GM23338 (cell line): ENCODE data around the gene GRID1. TPM values are rescaled to one million over a fixed set of nuclear protein-coding genes. Genes with fewer than 3 reads are reported as not detected.

ENCODE experiments used
- ATAC-seq: fragments of 200-7000 bp; cut with Tn5 transposase; 3 replicates; pipeline ENCODE4 v1.9.1; 2020
- DNase-seq: peaks from one replicate; pipeline ENCODE4 v3.0.0-alpha.2; 2015; ENCODE audit warnings: low spot score
- H2AFZ ChIP-seq: fragments of 200-600 bp; sonication (generic); 2 replicates; pipeline ENCODE4 v1.8.0; 2016; ENCODE audit warnings: antibody characterized with exemption, mild to moderate bottlenecking, moderate library complexity
- H3F3A ChIP-seq: fragments of 200-600 bp; sonication (generic); replicated peaks from 2 replicates; pipeline ENCODE4 v1.8.0; 2017; ENCODE audit warnings: antibody characterized with exemption, mixed run types, low read depth
- H3K27ac ChIP-seq: fragments of 200-600 bp; sonication (generic); 2 replicates; pipeline ENCODE4 v1.6.1; 2016; ENCODE audit warnings: low read depth
- H3K27me3 ChIP-seq: fragments of 200-600 bp; sonication (generic); 2 replicates; pipeline ENCODE4 v1.8.0; 2016; ENCODE audit warnings: mild to moderate bottlenecking, mixed run types, moderate library complexity; ENCODE audit not compliant: insufficient read depth
- H3K36me3 ChIP-seq: fragments of 200-600 bp; sonication (generic); 2 replicates; pipeline ENCODE4 v1.8.0; 2016; ENCODE audit warnings: mild to moderate bottlenecking; ENCODE audit not compliant: insufficient read depth
- H3K4me1 ChIP-seq: fragments of 200-600 bp; sonication (generic); 2 replicates; pipeline ENCODE4 v1.8.0; 2016; ENCODE audit warnings: mild to moderate bottlenecking, moderate library complexity; ENCODE audit not compliant: insufficient read depth
- H3K4me2 ChIP-seq: fragments of 200-600 bp; sonication (generic); 2 replicates; pipeline ENCODE4 v1.7.1; 2017; ENCODE audit warnings: mixed run types
- H3K4me3 ChIP-seq: fragments of 200-600 bp; sonication (generic); 2 replicates; pipeline ENCODE4 v1.6.1; 2016; ENCODE audit warnings: mixed run types
- H3K79me2 ChIP-seq: fragments of 200-600 bp; sonication (generic); replicated peaks from 2 replicates; pipeline ENCODE4 v1.8.0; 2017; ENCODE audit warnings: mild to moderate bottlenecking; ENCODE audit not compliant: insufficient read depth
- H3K9me2 ChIP-seq: fragments of 200-600 bp; sonication (generic); 2 replicates; pipeline ENCODE4 v1.8.0; 2017; ENCODE audit not compliant: insufficient read depth
- H4K20me1 ChIP-seq: fragments of 200-600 bp; sonication (generic); replicated peaks from 2 replicates; pipeline ENCODE4 v1.8.0; 2017; ENCODE audit warnings: mild to moderate bottlenecking; ENCODE audit not compliant: insufficient read depth
- H3K27ac Mint-ChIP-seq: 2 replicates; pipeline ENCODE4 v1.8.0; 2020; ENCODE audit warnings: inconsistent platforms, mild to moderate bottlenecking, moderate library complexity, mixed read lengths
- H3K27me3 Mint-ChIP-seq: 3 replicates; pipeline ENCODE4 v1.8.0; 2022; ENCODE audit warnings: low read depth, mild to moderate bottlenecking, moderate library complexity, mixed read lengths, inconsistent platforms; ENCODE audit not compliant: insufficient read depth, poor library complexity
- H3K36me3 Mint-ChIP-seq: 3 replicates; pipeline ENCODE4 v1.8.0; 2021; ENCODE audit warnings: low read depth, mild to moderate bottlenecking, inconsistent platforms, moderate library complexity, mixed read lengths
- H3K4me1 Mint-ChIP-seq: 3 replicates; pipeline ENCODE4 v1.8.0; 2020; ENCODE audit warnings: mild to moderate bottlenecking, inconsistent platforms, mixed read lengths
- H3K4me3 Mint-ChIP-seq: 3 replicates; pipeline ENCODE4 v1.8.0; 2021; ENCODE audit warnings: moderate library complexity, mild to moderate bottlenecking, inconsistent platforms, mixed read lengths
- H3K9me3 Mint-ChIP-seq: 3 replicates; pipeline ENCODE4 v1.8.0; 2020; ENCODE audit warnings: moderate library complexity, mild to moderate bottlenecking, inconsistent platforms, mixed read lengths
- CREB1 ChIP-seq: fragments of 250-450 bp; sonication (Bioruptor Pico); IDR thresholded peaks from 2 replicates; pipeline ENCODE4 v1.5.0; 2020; ENCODE audit warnings: low read depth, mild to moderate bottlenecking, moderate library complexity
- EZH2 ChIP-seq: fragments of 200-600 bp; sonication (generic); IDR thresholded peaks from one replicate; pipeline ENCODE4 v1.8.0; 2017; ENCODE audit warnings: antibody characterized with exemption, mild to moderate bottlenecking, low read depth; ENCODE audit not compliant: unreplicated experiment
- EZH2phosphoT487 ChIP-seq: fragments of 200-600 bp; sonication (generic); IDR thresholded peaks from one replicate; pipeline ENCODE4 v1.8.1; 2018; ENCODE audit warnings: antibody characterized with exemption; ENCODE audit not compliant: unreplicated experiment
- JUNB ChIP-seq: IDR thresholded peaks from one replicate; pipeline ENCODE4 v1.6.1; 2016; ENCODE audit warnings: antibody characterized with exemption; ENCODE audit not compliant: unreplicated experiment
- POLR2AphosphoS5 ChIP-seq: IDR thresholded peaks from 2 replicates; pipeline ENCODE4 v1.6.1; 2016; ENCODE audit warnings: antibody characterized with exemption, low read depth
- STAT1 ChIP-seq: IDR thresholded peaks from one replicate; pipeline ENCODE4 v1.6.1; 2016; ENCODE audit warnings: antibody characterized with exemption; ENCODE audit not compliant: unreplicated experiment
- ZNF114 ChIP-seq: fragments of 250-450 bp; sonication (Bioruptor Pico); IDR thresholded peaks from 2 replicates; pipeline ENCODE4 v1.5.0; 2020; ENCODE audit warnings: mild to moderate bottlenecking, moderate library complexity
- ZNF331 ChIP-seq: fragments of 250-450 bp; sonication (Bioruptor Pico); IDR thresholded peaks from 2 replicates; pipeline ENCODE4 v1.5.0; 2020; ENCODE audit warnings: low read depth, mild to moderate bottlenecking, moderate library complexity
- polyA plus RNA-seq: library from polyadenylated mRNA; unstranded; fragments of >200 nt; fragmentation: Nextera tagmentation; extraction: Ambion mirVana; gene quantifications from 2 replicates; pipeline ENCODE4 v1.2.1, GENCODE V29; 2016
- total RNA-seq: library from RNA; depleted of rRNA; stranded (reverse); fragments of >200 nt; shearing (Covaris generic); gene quantifications from 2 replicates; pipeline ENCODE4 v1.2.3, GENCODE V29; 2014
- TF ChIP-seq, protein P1 (sequence below): IDR thresholded peaks from 2 replicates; pipeline ENCODE4 v1.6.1; 2016; ENCODE audit warnings: antibody characterized with exemption
- TF ChIP-seq, protein P2 (sequence below), 2 experiments: fragments of 200-600 bp in 1 of 2; sonication (generic) in 1 of 2; conservative IDR thresholded peaks; 2 replicates each; pipeline versions ENCODE4 v1.5.1 to v1.6.1; 2016 to 2017; ENCODE audit warnings: antibody characterized with exemption in 2 of 2, low read depth in 2 of 2, mild to moderate bottlenecking in 2 of 2, moderate library complexity in 1 of 2
- TF ChIP-seq, protein P3 (sequence below): IDR thresholded peaks from one replicate; pipeline ENCODE4 v1.6.1; 2018; ENCODE audit warnings: antibody characterized with exemption; ENCODE audit not compliant: unreplicated experiment

The GRID1 gene
- total and polyA plus RNA-seq, 2 experiments from 2014 or later = 0.14 to 0.15 TPM

DNA sequence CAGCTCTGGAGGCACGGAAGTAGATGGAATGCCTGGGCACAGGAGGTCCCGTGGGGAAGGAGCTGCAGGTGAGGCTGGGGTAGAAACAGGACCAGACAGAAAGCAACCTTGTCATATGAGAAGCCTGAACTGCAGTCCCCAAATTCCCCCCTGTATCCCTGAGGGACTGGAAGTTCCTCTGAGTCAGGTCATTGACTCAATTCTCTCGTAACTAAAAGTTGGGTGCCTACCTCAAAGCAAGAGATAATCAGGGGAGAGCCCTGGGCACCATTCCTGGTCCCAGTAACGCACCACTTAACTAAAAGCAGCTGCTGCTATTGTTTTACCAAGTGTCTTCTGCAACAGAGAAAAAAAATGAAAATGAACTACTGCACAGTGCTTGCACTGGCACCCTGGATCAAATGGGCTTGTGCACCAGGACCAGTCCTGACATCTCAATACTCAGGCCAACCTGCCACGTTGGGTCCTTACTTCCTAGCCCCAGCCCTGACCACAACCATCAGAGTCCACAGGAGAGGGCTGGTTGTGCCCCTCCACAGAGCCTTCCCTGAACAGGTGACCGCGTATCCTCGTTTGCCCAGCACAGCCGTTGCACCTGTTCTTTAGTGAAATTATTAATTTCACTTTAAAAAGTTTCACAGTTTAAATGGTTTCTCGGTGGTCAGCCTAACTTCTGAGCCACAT, 79.3 kb downstream of the GRID1 start:
- no peak for TF ChIP-seq STAT1
- TF ChIP-seq EZH2 = no peak
- no peak for TF ChIP-seq EZH2phosphoT487
- TF ChIP-seq POLR2AphosphoS5 = no peak

DNA sequence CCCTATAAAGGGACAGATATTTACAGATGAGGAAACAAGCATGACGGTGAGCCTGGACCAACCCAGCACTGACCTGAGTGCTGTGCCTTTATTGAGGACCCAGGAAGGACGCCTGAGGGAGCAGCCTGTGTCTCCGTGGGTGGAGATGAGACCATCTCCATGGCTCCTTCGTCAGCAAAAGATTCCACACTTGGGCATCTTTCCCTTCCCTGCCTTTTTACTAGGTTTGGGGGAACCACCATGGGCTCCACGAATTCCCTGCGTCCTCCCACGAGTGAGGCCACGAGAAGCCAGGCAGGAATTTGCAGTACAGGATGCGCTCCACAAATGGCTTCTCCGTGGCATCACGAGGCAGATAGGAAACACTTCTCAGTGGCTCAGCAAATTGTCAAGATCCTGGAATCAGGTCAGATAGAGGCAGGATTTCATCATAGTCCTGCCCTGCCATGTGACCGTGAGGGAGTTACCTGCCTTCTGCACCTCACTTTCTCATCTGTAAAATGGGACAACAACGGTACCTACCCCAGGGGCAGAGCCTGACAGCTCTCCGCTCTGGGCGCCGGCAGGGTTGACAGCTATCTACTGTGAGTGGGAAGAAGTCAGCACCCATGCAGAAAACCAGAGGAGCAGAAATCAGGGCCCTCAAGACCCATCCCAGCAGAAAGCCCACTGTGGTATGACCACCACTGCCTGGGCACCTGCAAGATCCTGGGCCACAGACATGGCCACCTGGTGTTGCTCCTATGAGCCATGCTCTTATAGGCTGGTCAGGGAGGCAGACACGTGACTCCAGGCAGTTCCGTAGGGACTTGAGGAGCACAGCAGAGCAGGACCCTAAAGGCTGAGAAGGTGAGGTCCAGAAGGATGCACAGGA, 80.1 kb downstream of the GRID1 start:
- Mint-ChIP-seq H3K4me3 (no peak overlapping the region), H3K27ac (no peak overlapping the region), H3K4me1 (no peaks in the 10 kb centered on the region; the same call in 2 of the 3 replicates), H3K27me3 (peaks cover 13% of the 10 kb centered on the region), H3K36me3 (peaks cover 2% of the 10 kb centered on the region; the same call in 1 of the 3 replicates), H3K9me3 (no peaks in the 10 kb centered on the region; the same call in 2 of the 3 replicates)
- Histone ChIP-seq H3K4me3 (no peak overlapping the region), H3K36me3 (no peaks in the 10 kb centered on the region), H3K79me2 (no peaks in the 10 kb centered on the region), H3K4me2 (no peak overlapping the region), H3K9me2 (no peaks in the 10 kb centered on the region), H3F3A (no peaks in the 10 kb centered on the region), H3K27me3 (no peaks in the 10 kb centered on the region), H3K4me1 (no peaks in the 10 kb centered on the region), H2AFZ (no peak overlapping the region), H4K20me1 (no peaks in the 10 kb centered on the region), H3K27ac (no peak overlapping the region)
- ATAC-seq (no peak), DNase-seq (no peak)
- TF ChIP-seq STAT1 (no peak), EZH2 (no peak), POLR2AphosphoS5 (no peak), ZNF331 (CRISPR knock-in tag) (no peak), ZNF114 (no peak), JUNB (no peak), EZH2phosphoT487 (no peak), CREB1 (CRISPR knock-in tag) (no peak)
- TF ChIP-seq, protein P1, sequence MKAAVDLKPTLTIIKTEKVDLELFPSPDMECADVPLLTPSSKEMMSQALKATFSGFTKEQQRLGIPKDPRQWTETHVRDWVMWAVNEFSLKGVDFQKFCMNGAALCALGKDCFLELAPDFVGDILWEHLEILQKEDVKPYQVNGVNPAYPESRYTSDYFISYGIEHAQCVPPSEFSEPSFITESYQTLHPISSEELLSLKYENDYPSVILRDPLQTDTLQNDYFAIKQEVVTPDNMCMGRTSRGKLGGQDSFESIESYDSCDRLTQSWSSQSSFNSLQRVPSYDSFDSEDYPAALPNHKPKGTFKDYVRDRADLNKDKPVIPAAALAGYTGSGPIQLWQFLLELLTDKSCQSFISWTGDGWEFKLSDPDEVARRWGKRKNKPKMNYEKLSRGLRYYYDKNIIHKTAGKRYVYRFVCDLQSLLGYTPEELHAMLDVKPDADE = no peak
- TF ChIP-seq, protein P2, sequence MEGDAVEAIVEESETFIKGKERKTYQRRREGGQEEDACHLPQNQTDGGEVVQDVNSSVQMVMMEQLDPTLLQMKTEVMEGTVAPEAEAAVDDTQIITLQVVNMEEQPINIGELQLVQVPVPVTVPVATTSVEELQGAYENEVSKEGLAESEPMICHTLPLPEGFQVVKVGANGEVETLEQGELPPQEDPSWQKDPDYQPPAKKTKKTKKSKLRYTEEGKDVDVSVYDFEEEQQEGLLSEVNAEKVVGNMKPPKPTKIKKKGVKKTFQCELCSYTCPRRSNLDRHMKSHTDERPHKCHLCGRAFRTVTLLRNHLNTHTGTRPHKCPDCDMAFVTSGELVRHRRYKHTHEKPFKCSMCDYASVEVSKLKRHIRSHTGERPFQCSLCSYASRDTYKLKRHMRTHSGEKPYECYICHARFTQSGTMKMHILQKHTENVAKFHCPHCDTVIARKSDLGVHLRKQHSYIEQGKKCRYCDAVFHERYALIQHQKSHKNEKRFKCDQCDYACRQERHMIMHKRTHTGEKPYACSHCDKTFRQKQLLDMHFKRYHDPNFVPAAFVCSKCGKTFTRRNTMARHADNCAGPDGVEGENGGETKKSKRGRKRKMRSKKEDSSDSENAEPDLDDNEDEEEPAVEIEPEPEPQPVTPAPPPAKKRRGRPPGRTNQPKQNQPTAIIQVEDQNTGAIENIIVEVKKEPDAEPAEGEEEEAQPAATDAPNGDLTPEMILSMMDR (conservative IDR thresholded peaks at IDR 0.05; ENCODE audit: low read depth in 2 of 2) = no peak
- TF ChIP-seq, protein P3, sequence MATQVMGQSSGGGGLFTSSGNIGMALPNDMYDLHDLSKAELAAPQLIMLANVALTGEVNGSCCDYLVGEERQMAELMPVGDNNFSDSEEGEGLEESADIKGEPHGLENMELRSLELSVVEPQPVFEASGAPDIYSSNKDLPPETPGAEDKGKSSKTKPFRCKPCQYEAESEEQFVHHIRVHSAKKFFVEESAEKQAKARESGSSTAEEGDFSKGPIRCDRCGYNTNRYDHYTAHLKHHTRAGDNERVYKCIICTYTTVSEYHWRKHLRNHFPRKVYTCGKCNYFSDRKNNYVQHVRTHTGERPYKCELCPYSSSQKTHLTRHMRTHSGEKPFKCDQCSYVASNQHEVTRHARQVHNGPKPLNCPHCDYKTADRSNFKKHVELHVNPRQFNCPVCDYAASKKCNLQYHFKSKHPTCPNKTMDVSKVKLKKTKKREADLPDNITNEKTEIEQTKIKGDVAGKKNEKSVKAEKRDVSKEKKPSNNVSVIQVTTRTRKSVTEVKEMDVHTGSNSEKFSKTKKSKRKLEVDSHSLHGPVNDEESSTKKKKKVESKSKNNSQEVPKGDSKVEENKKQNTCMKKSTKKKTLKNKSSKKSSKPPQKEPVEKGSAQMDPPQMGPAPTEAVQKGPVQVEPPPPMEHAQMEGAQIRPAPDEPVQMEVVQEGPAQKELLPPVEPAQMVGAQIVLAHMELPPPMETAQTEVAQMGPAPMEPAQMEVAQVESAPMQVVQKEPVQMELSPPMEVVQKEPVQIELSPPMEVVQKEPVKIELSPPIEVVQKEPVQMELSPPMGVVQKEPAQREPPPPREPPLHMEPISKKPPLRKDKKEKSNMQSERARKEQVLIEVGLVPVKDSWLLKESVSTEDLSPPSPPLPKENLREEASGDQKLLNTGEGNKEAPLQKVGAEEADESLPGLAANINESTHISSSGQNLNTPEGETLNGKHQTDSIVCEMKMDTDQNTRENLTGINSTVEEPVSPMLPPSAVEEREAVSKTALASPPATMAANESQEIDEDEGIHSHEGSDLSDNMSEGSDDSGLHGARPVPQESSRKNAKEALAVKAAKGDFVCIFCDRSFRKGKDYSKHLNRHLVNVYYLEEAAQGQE = no peak

More for the DNA sequence above, 79.3 kb downstream of the GRID1 start:
- Histone ChIP-seq H3K4me3 (no peak overlapping the region), H3K36me3 (no peaks in the 10 kb centered on the region), H3F3A (no peaks in the 10 kb centered on the region), H4K20me1 (no peaks in the 10 kb centered on the region), H2AFZ (no peak overlapping the region), H3K4me2 (no peak overlapping the region), H3K9me2 (no peaks in the 10 kb centered on the region), H3K27me3 (no peaks in the 10 kb centered on the region), H3K79me2 (no peaks in the 10 kb centered on the region), H3K27ac (no peak overlapping the region), H3K4me1 (peaks cover 2% of the 10 kb centered on the region)
- no peak for DNase-seq
- Mint-ChIP-seq H3K27ac (no peak overlapping the region), H3K27me3 (peaks cover 15% of the 10 kb centered on the region), H3K36me3 (peaks cover 2% of the 10 kb centered on the region; the same call in 1 of the 3 replicates), H3K4me1 (peaks cover 4% of the 10 kb centered on the region), H3K4me3 (no peak overlapping the region), H3K9me3 (no peaks in the 10 kb centered on the region; the same call in 2 of the 3 replicates)
- ATAC-seq = no peak
